Glomerular visceral epithelial cell (primary cell): ENCODE data around the gene ODAM.
"Not testable (repeated sequence)": the region's sequence is repeated elsewhere in the genome, so short reads cannot be mapped to it uniquely, and the experiment has no call there.

Experiments used
- DNase-seq: peaks from one replicate; pipeline ENCODE4 v3.0.0-alpha.2; 2016; ENCODE audit errors: extremely low spot score

ODAM gene, protein sequence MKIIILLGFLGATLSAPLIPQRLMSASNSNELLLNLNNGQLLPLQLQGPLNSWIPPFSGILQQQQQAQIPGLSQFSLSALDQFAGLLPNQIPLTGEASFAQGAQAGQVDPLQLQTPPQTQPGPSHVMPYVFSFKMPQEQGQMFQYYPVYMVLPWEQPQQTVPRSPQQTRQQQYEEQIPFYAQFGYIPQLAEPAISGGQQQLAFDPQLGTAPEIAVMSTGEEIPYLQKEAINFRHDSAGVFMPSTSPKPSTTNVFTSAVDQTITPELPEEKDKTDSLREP

DNA sequence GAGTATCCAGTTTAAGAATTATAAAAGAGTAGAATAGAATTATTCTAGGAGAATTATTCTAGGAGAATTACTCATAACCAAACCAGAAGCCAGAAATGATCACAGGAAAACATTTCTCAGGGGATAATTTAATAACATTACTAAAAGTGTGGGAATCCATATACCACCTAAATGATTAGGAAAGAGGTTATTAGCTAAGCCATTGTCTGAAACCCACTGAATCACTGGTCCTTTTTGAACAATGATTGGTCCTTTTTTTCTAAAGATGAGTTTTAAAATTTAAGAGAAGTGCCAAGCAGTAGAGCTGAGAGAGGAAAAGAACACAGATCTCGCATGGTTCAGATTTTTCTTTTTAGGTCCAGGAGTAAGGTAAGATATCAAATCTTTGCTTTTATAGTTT is at the start of gene ODAM:
Gene ODAM (plus strand): TSS at position 301 of the 400 bp plus-strand sequence. CDS start 819 bp downstream, outside the sequence.
- no peak for DNase-seq

DNA sequence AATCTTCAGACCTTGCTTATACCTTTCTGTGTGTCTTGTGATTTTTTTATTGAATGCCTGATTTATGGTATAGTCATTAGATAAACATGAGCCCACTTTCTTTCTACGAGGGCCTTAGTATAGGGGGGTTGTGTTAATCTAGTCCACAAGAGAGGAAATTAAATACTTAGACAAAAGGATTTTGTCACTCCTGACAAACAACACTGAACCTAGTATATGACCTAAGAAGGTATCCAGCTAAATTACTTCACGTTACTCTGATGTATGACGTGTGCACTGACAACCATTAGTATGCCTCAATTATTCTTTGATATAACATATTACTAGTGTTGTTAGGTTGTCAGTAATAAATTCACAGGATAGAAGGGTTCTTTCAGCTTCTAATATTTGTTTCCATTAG is 44.3 kb upstream of the ODAM start:
- DNase-seq, result no peak

DNA sequence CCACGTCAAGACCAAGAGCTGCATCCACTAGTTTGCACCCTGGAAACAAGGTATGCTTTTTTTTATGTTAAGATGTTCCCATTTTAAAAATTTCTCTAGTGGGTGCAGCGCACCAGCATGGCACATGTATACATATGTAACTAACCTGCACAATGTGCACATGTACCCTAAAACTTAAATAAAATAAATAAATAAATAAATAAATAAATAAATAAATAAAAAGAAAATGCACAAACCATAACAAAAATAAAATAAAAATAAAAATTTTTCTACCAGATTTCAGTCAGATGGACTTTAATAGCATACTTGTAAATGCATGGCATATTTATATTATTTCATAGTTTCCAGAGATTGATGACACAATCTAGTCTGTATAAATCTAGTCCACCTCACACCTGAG is 43.4 kb upstream of the ODAM start:
- DNase-seq, result no peak

DNA sequence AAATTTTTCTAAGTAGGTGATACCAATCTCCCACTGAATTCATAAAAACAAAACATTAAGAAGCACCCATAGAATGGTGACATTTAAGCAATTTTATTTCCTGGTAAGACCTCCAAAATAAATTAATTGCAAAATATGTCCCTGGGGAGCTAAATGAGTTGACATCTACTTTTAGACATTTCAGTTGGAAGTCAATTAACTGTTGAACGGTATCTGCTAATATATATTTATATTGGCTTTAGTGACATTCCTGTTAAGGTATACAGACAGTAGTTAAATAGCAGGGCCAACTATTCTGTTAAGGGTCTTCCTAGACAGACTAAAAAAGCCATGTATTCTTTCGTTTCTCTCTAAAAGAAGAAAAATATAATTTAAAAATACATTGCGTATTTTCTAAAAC is 41.6 kb upstream of the ODAM start, which contains the start of gene PRR27:
Gene PRR27 (plus strand): TSS at position 301 of the 400 bp plus-strand sequence. CDS start 139 bp downstream, outside the sequence.
- no peak for DNase-seq

DNA sequence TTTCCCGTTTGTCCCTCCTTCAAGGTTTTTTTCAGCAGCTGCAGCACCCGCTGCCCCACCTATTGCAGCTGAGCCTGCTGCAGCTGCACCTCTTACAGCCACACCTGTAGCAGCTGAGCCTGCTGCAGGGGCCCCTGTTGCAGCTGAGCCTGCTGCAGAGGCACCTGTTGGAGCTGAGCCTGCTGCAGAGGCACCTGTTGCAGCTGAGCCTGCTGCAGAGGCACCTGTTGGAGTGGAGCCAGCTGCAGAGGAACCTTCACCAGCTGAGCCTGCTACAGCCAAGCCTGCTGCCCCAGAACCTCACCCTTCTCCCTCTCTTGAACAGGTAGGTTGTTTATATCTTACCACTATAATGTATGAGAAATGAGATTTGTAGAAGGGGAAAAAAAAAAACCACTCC is 36.9 kb upstream of the ODAM start:
- no peak for DNase-seq

DNA sequence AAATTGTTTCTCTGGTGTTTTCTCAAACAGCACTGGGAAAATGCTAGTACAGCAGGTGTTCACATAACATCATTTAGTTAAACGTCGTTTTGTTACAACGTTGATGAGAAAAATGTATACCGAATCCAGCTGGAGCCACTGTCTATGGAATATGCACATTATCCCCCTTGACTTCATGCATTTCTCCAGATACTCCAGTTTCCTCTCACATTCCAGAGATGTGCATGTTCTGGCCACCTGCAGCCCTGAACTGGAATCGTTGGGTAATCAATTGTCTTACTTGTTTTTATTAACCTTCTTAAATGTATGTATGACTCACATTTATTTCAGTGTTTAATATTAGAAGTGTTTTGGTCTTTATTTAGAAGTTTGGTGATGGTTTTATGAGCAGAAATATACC is 18.4 kb upstream of the ODAM start:
- DNase-seq, result no peak

DNA sequence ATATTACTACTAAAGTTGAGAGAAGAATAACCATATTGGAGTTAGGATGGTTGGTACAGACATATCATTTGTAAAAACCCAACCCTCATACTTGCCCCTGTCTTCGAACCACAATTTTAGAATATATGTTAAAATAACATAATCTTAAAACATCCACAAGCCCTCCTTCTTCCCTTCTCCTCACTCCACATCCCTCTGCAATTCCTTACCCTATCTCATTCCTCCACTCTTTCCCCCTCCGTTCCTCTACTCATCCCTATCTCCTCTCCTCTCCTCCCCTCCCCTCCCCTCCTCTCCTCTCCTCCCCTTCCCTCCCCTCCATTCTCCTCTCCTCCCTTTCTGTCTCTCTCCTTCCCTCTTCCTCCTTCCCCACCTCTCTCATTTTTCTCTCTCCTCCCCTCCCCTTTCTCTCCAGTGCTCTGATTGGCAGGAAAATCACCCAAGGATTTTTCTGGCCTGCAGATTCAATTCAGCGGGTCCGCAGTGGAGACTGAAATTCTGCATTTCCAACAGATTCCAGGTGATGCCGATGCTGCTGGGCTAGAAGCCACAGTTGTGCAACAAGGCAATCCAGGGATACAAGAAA is 17.4 kb upstream of the ODAM start:
- DNase-seq, result no peak

DNA sequence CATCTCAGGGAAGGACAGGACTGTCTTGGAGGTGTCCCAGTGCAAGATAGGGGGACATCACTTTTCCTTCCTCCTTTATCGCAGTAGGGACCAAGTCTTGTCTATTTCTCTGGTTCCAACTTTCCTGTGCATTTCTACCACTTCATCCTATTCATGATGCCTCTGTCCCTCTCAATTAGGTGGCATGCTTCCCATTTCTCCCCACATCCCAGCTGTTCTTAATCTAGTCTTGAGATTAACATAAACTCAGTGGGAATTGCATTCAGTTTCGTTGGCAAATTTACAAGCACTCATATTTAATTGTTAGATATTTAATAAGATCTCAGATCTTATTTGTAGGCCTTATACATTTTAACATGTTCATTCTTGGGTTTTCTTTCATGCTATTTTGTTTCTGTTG is 15.7 kb upstream of the ODAM start:
- DNase-seq, result no peak

DNA sequence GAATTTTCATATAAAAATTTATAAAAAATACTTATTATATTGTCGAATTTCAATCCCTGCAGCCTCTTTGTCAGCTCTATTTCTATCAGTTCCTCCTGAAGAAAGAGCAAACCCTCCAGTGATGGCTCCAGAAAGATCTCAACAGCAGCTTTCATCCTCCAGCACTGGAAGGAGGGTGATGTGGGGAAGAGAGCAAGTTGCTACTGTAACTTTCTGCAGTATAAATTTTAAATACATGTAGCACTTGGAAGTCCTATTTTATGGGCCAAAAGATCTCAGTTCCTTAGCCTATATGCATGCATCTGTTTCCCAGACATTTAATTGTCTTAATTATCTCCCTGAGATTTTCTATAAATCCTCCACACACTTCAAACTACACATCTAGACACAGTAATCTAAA is 13.7 kb upstream of the ODAM start:
- no peak for DNase-seq

DNA sequence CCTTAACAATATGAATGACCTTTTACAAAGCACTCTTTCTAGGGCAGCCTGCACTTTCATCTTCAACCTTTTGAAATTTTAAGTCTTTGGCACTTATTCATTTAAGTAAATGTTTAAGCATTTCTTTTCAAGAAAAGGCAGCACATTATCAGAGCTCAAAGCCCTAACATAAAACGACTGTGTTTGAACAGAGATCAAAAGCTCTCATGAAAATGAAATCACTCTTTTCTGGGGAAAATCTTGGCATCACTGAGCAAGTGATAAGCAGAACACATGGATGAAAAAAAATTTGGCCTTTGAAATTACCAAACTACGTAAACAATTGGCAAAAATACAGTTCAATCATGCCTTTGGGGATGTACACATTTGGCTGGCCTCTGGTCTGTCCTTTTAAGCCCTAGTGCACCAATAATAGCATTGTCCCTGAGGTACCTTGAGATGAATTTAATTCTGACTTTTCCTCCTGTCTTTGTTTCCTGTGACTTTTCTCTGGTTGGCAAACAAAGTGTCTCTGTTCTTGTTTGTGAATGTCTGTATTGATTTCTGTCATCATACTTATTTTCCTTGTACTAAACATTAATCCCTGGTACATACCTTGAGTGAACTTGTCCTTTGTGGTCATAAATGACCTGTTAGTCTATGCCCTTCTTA is 12.9 kb upstream of the ODAM start:
- DNase-seq, result no peak

DNA sequence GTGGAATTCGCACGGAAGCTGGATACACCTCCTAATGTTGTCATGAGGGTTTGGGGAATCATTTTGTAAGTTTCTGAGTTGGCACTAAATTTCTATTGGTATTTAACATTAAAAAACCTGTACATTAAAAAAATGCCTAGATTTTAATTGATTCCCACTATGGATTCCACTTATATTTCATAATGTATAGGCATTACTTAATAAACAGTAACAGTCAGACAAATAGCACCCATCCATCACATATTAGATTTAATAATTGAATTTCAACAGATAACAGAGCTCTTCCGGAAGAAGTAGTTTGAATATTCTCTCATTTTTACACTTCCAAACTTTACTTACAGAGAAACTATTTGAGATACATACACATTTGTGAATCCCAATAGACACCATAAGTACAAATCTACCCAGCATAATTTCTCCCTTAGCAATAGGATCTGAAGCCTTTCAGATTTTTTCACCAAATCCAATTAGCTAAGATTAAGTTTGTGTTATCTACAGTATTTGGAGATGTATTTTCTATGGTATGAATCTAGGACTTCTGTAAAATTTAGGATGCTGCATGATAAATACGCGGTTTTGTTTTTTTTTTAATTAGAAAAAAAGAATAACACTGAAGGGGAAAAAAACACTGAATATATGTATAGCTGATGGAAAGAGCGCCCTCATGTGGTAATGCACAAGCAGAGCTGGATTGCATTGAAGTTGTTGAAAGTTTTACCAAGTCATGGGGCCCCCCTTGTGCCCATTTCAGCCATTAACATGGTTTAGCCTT is 12.2 kb upstream of the ODAM start:
- peak; percentile 59 for DNase-seq

DNA sequence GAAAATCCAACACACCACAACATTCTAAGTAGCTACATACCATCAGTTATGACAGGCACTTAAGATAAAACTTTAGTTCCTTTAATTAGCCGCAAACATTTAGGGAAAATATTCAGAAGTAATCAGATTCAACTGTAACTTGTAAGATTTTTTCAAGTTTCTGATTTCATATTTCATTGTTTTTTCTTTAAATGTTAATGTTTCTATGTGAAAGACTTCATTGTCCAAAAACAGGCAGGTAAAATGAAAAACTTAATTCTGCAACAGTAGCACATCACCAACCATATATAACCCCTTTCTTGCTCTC is 11.6 kb upstream of the ODAM start:
- no peak for DNase-seq

DNA sequence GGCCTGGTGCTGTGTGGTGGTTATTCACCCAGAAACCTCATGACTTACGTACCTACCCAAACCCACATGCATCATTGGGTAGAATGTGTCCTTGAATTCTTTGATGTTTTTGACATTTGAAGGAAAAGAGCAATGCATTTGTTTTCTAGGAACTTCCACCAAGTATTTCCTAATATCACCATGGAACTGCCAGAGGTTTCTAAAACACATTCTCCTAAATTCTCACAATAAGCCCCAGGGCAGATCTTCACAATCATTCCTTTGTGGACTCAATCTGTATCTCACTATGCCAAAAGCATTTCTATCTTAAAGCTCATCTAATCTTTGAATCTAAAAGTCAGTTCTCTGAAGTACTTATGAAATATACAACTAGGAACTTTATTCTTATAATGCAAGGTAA is 8.3 kb upstream of the ODAM start:
- DNase-seq, result no peak

DNA sequence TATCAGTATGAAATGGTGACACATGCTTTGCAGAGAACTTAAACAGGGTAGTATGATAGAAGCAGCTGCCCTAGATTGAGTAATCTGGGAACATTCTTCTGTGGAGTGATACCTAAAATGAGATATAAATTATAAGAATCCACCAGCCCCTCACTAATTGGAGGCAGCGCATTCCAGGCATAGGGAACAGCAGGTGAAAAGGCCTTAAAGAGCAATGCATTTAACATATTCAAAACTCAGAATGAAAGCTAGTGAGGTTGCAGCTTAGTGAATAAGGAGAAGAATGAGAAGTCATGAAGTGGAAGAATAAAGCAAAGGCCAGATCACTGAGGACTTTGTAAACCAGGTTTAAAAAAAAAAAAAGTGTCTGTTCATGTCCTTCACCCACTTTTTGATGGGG is 4.9 kb upstream of the ODAM start:
- no peak for DNase-seq

DNA sequence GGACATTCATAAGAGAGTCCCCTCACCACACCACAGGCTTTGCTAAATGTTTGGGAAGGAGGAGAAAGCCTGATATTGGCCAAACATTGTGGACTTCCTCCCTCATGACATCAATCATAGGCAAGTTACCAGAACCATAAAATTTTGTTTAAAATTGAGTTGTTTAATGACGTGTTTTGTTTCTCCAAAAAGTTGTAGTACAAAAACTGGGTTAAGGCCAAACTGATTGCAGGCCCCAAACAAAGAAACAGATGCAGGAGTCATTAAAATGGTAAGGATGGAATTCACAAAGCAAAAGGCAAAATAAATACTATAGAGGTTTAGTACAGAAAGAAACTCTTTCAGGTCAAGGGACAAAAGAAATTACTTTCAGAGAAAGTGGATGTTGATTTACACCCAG is 3.9 kb upstream of the ODAM start:
- no peak for DNase-seq

DNA sequence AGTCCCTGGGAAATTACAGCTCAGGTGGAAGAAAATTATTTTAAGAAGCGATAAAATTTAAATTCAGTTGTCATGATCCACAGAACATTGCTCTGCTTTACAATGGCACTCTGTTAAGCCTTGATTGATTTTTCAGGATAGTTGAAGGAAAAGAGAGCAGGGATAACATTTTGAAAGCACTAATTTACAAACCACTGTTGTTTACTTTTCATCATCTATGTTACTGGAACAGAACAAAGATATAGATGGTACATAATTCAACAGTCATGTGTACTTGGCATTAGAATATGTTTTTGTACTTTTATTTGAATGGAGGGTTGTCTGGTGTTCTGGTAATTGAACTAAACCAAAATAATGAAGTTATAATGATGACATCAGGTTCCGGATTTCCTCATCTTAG is 2.6 kb upstream of the ODAM start:
- no peak for DNase-seq

DNA sequence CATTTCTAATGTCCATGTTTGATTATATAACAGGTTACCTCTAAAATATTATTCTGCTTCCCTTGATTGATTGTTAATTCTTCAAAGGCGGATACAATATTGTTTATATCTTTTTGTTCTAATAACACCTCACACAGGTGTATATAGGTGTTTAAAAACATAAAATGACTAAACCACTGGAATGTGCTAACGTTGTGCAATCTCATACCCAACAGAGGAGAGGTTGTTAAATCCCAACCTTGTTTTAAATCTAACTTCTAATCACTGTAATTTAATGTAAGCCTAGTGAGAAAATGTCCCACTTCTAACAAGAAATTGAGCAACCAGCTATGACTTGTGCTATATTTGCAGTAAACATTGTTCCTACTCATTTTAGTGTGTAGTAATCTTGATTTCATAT is 1.3 kb downstream of the ODAM start:
- no peak for DNase-seq

DNA sequence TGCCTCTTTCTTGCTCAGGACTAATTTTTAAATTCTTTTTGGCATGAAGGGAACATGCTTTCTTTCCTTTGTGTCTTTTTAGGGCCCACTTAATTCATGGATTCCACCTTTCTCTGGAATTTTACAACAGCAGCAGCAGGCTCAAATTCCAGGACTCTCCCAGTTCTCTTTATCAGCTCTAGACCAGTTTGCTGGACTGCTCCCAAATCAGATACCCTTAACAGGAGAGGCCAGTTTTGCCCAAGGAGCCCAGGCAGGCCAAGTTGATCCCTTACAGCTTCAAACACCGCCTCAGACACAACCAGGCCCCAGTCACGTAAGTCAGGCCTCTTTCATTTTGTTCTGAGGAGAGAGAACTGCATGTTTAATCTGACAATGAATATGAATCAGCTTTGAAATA is 2.3 kb downstream of the ODAM start:
- no peak for DNase-seq

DNA sequence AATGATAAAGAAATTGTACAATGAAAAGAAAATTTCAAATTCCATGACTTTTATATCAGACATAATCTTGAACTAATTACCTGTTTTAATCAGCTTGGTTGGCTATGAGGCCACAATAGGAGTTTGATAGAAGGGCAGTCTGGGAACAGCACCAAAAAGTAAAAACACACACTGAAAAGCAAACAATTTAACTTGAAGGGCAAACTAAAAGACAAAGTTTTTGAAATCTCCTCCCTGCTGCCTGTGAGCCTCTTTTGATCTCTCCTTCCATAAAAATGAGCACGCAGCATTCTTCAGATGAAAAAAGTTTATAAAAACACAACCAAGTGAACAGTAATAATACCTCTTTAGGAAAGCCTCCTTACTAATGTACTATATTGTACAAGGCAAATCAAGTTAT is 8.1 kb downstream of the ODAM start:
- no peak for DNase-seq

DNA sequence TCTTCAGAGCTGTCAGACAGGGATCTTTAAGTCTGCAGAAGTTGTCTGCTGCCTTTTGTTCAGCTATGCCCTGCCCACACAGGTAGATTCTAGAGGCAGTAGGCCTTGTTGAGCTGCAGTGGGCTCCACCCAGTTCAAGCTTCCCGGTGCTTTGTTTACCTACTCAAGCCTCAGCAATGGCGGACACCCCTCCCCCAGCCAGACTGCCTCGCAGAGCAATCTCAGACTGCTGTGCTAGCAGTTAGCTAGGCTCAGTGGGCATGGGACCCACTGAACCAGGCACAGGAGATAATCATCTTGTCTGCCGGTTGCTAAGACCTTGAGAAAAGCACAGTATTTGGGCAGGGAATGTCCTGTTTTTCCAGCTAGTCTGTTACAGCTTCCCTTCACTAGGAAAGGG is 17.2 kb downstream of the ODAM start:
- not testable (repeated sequence) for DNase-seq

DNA sequence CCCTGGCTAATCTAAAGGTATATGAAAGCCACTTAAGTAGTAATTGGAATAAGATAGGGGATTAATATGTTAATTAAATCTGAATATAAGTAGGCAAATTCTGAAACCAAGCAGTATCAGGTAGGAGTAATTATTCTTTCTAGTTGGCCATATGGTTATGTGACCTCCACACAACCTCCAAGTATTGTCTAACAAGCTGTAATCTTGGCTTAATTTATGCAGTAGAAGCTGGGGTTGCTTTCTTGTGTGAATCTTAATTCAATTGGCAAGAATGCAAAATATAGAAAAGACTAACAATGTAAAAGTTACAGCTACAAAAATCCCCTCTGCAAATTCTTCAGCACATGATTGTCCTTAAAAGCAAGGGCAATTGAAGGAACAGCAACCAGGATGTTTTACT is 20.6 kb downstream of the ODAM start:
- not testable (repeated sequence) for DNase-seq

DNA sequence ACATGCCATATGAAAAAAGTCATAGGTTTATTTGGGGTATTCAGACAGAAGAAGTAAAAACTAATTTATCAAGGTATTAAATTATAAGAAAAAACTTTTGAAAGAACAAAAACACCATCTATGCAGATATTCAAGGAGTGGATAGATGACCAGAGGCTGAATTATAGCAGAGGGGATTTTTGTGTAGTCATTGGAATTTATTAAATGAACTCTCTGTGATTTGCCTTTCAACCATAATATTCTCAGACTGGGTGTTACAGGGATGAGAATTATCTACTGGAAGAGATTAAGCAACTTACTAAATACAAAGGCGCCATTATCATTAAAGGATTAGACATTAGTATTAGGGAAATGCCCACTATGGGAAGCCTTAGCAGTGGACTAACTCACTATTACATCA is 21.0 kb downstream of the ODAM start:
- DNase-seq, result not testable (repeated sequence)

DNA sequence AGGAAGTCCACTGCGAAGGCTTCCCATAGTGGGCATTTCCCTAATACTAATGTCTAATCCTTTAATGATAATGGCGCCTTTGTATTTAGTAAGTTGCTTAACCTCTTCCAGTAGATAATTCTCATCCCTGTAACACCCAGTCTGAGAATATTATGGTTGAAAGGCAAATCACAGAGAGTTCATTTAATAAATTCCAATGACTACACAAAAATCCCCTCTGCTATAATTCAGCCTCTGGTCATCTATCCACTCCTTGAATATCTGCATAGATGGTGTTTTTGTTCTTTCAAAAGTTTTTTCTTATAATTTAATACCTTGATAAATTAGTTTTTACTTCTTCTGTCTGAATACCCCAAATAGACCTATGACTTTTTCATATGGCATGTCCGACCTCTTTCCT is 25.9 kb downstream of the ODAM start:
- DNase-seq, result not testable (repeated sequence)
